ENCODE measurements around the gene ZNF484.
"Not testable (repeated sequence)": the region's sequence is repeated elsewhere in the genome, so short reads cannot be mapped to it uniquely, and the experiment has no call there.

The ZNF484 gene

DNA sequence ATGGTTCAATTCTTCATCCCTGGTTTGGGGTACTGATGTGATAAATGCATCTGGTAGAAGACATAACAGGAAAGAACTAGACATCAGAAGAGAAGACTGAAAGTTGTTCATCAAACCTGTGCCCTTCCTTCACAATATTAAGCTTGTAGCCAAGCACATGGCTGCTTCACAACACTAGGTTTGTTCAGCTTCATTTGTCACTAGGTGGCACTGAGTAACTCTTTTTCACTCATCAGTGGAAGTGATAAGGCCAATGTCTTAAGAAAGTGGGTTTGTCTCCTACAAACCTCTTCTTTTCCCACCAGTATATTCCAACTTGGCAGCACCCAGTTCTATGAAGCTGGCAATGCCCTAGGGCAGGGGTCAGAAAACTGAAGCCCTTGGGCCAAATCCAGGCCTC, 26.9 kb downstream of the ZNF484 start:
- no peak overlapping the region for H3K4me3 ChIP-seq (ENCODE audit: low read length)
- TF ChIP-seq CTCF (conservative IDR thresholded peaks at IDR 0.05; ENCODE audit: low read length): no peak
- no peak for DNase-seq (ENCODE audit: low read depth)

DNA sequence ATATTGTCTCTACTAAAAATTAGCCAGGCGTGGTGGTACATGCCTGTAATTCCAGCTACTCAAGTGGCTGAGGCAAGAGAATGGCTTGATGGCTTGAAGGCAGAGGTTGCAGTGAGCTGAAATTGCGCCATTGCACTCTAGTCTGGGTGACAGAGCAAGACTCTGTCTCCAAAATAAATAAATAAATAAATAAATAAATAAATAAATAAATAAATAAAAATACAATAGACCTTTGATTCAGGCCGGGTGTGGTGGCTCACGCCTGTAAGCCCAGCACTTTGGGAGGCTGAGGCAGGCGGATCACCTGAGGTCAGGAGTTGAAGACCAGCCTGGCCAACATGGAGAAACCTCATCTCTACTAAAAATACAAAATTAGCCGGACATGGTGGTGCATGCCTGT, 29.1 kb downstream of the ZNF484 start:
- not testable (repeated sequence) for H3K4me3 ChIP-seq (ENCODE audit: low read length); DNase-seq (ENCODE audit: low read depth)

DNA sequence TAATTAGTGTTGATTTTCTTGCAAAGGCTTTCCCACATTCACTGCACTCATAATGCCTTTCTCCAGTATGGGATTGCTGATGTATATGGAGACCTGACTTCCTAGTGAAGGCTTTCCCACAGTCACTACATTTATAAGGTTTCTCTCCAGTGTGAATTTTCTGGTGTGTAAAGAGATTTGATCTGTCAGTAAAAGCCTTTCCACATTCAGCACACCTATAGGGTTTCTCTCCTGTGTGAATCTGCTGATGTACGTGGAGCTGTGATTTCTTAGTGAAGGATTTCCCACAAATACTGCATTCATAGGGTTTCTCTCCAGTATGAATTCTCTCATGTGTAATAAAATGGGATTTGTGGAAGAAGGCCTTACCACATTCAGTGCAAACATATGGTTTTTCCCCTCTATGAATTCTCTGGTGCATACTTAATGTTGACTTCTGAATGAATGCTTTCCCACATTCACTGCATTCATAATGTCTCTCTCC, 31.1 kb downstream of the ZNF484 start:
- no peak overlapping the region for H3K4me3 ChIP-seq (ENCODE audit: low read length)
- no peak for DNase-seq (ENCODE audit: low read depth)
- TF ChIP-seq CTCF (conservative IDR thresholded peaks at IDR 0.05; ENCODE audit: low read length): no peak

DNA sequence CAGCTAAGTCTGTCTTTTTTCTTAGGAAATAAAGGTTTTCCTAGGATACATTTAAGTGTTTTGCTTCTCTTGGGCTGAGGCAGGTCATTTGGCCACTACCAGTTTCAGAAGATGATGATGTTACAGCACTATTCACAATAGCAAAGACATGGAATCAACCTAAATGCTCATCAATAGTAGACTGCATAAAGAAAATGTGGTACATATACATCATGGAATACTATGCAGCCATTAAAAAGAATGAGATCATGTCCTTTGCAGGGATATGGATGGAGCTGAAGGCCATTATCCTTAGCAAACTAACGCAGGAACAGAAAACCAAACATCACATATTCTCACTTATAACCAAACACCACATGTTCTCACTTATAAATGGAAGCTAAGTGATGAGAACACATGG, 39.4 kb downstream of the ZNF484 start:
- H3K4me3 ChIP-seq (ENCODE audit: low read length); DNase-seq (ENCODE audit: low read depth): not testable (repeated sequence)

GRCh38 chr9:92837191-92837590, 40.6 kb downstream of the ZNF484 start:
- no peak for DNase-seq (ENCODE audit: low read depth)
- TF ChIP-seq CTCF (conservative IDR thresholded peaks at IDR 0.05; ENCODE audit: low read length): no peak
- no peak overlapping the region for H3K4me3 ChIP-seq (ENCODE audit: low read length)

DNA sequence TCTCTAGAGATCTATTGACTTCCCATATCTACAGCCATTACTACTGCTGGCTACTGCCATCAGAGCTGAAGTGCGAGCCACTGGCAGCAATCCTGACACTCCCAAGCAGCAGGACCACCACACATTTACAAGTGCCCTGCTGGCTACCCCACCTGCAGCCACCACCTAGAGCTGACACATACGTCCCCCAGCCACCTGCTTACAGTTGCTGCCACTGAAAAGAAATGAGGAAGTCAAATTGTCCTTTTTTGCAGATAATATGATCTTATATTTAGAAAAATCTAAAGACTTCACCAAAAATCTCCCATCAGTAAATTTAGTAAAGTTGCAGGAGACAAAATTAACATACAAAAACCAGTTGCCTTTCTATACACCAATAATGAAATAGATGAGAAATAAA, 48.4 kb downstream of the ZNF484 start:
- DNase-seq (ENCODE audit: low read depth): no peak
- no peak overlapping the region for H3K4me3 ChIP-seq (ENCODE audit: low read length)
- TF ChIP-seq CTCF (conservative IDR thresholded peaks at IDR 0.05; ENCODE audit: low read length): no peak

- H3K4me3 ChIP-seq (ENCODE audit: low read length); DNase-seq (ENCODE audit: low read depth): not testable (repeated sequence)
These were observed 52.8 kb downstream of the ZNF484 start for GRCh38 chr9:92825065-92825464.

GRCh38 chr9:92820964-92821363, 56.9 kb downstream of the ZNF484 start:
- TF ChIP-seq CTCF (conservative IDR thresholded peaks at IDR 0.05; ENCODE audit: low read length): no peak
- DNase-seq (ENCODE audit: low read depth): no peak
- H3K4me3 ChIP-seq (ENCODE audit: low read length): no peak overlapping the region

GRCh38 chr9:92819898-92820297, 57.9 kb downstream of the ZNF484 start:
- H3K4me3 ChIP-seq (ENCODE audit: low read length): not testable (repeated sequence)
- DNase-seq (ENCODE audit: low read depth): peak; percentile 12

GRCh38 chr9:92809629-92810326, 68.1 kb downstream of the ZNF484 start:
- H3K4me3 ChIP-seq (ENCODE audit: low read length); DNase-seq (ENCODE audit: low read depth): not testable (repeated sequence)

All from AG10803 (cell line).